BLaER1 (cell line): ENCODE data around the gene DUSP19.

Experiments
- H3K27ac ChIP-seq: shearing (Covaris generic); formaldehyde crosslinking; 2 replicates; pipeline ENCODE4 v1.8.1; 2022
- H3K27me3 ChIP-seq: shearing (Covaris generic); formaldehyde crosslinking; 2 replicates; pipeline ENCODE4 v1.8.1; 2022
- H3K36me3 ChIP-seq: shearing (Covaris generic); formaldehyde crosslinking; 2 replicates; pipeline ENCODE4 v1.8.1; 2022
- H3K4me1 ChIP-seq: shearing (Covaris generic); formaldehyde crosslinking; 2 replicates; pipeline ENCODE4 v1.8.1; 2022
- H3K4me2 ChIP-seq: shearing (Covaris generic); formaldehyde crosslinking; 2 replicates; pipeline ENCODE4 v1.8.1; 2022
- H3K4me3 ChIP-seq: shearing (Covaris generic); formaldehyde crosslinking; 2 replicates; pipeline ENCODE4 v1.8.1; 2022
- H3K9ac ChIP-seq: shearing (Covaris generic); formaldehyde crosslinking; 2 replicates; pipeline ENCODE4 v1.8.1; 2022
- H3K9me3 ChIP-seq: shearing (Covaris generic); formaldehyde crosslinking; 2 replicates; pipeline ENCODE4 v1.8.1; 2022
- H4K20me1 ChIP-seq: shearing (Covaris generic); formaldehyde crosslinking; 2 replicates; pipeline ENCODE4 v1.8.1; 2022
- Cebpa-rat ChIP-seq: shearing (Covaris generic); IDR thresholded peaks from 2 replicates; pipeline ENCODE4 v1.8.1; 2022

The DUSP19 gene

DNA sequence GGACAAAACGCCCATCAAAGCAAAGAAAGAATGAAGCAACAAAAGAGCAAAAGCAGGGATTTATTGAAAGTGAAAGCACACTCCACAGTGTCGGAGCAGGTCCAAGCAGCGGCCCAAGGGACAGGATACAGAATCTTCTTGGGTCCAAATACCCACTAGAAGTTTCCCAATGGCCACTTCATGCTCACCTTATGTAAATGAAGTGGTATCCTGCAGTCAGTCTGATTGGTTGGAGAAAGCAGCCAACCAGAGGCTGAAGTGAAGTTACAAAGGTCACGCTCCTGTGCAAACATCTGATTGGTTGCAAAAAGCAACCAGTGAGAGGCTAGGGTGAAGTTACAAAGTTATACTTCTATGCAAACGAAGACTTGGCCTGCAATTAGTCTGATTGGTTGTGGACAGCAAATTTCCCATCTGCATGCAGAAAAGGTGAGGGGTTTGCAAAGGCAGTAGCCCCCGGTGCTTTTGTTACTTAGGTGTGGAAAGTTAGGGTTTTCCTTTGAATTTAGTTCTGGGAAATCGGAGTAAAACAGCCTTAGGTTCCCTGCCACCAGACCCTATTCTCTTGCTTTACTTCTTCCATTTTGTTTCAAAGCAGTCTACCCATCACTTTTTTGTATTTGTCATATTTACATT, 12.9 kb downstream of the DUSP19 start:
- Histone ChIP-seq H4K20me1 (no peaks in the 10 kb centered on the region), H3K4me2 (no peak overlapping the region), H3K27me3 (no peaks in the 10 kb centered on the region), H3K9me3 (no peaks in the 10 kb centered on the region), H3K4me3 (no peak overlapping the region), H3K27ac (no peak overlapping the region), H3K9ac (no peak overlapping the region), H3K4me1 (peaks cover 12% of the 10 kb centered on the region), H3K36me3 (no peaks in the 10 kb centered on the region)
- no peak for TF ChIP-seq Cebpa-rat

DNA sequence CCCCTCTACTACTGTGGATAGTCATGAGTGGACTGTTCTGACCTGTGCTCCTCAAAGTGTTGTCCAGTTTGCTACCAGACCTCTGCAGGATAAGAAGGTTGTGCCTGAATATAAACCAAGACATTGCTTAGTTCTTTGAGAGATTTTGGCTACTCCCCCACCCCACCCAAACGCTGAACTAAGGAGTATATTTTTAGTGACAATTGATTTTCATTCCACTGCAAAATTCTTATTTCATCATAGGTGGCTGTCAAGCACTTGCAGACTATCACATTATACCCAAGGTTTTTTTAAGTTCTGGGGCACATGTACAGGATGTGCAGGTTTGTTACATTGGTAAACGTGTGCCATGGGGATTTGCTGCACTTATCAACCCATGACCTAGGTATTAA, 13.4 kb downstream of the DUSP19 start:
- H3K9ac ChIP-seq: no peak overlapping the region
- H3K4me3 ChIP-seq: no peak overlapping the region
- H4K20me1 ChIP-seq: no peaks in the 10 kb centered on the region
- H3K27ac ChIP-seq: no peak overlapping the region
- H3K4me2 ChIP-seq: no peak overlapping the region
- H3K27me3 ChIP-seq: no peaks in the 10 kb centered on the region
- TF ChIP-seq Cebpa-rat: no peak
- no peaks in the 10 kb centered on the region for H3K36me3 ChIP-seq
- peaks cover 12% of the 10 kb centered on the region for H3K4me1 ChIP-seq
- no peaks in the 10 kb centered on the region for H3K9me3 ChIP-seq

DNA sequence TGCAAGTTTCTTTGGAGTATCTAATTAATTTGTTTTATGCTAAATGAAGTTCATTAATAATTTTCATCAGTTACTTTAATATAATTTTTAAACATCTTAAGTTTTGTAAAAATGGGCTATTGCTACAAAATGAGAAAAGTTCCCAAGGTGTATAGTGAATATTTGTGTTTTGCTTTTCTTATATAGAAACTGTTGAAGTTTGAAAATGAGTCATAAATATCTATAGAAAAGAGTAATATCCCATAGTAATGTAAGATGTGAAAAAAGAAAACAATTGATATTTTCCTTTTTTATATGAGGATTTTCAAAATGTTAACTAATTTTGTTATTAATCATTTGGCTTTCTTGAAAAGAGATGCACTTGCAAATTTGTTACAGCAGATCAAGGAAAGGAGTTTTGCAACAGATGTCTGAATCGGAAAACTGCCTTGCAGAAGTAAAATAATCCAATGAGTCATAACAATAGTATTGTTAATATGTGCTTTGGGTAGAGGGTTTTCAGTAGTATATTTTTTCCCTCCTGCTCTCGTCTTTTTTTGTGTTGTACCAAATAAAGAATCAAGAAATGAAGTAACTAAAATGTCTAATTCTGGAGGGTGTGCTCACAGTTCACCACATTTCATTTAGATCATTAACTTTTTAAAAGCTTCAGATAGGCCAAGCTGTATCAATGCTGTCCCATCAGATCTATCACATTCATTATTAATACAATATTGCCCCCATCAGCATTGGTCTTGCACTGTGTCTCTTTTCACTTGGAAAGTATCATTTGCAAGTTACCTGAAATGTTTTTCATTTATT, 15.5 kb downstream of the DUSP19 start:
- H3K4me3 ChIP-seq: no peak overlapping the region
- no peak for TF ChIP-seq Cebpa-rat
- H3K4me2 ChIP-seq: no peak overlapping the region
- no peaks in the 10 kb centered on the region for H4K20me1 ChIP-seq
- H3K36me3 ChIP-seq: no peaks in the 10 kb centered on the region
- peaks cover 7% of the 10 kb centered on the region for H3K4me1 ChIP-seq
- H3K9me3 ChIP-seq: no peaks in the 10 kb centered on the region
- H3K27me3 ChIP-seq: no peaks in the 10 kb centered on the region
- no peak overlapping the region for H3K27ac ChIP-seq
- no peak overlapping the region for H3K9ac ChIP-seq

DNA sequence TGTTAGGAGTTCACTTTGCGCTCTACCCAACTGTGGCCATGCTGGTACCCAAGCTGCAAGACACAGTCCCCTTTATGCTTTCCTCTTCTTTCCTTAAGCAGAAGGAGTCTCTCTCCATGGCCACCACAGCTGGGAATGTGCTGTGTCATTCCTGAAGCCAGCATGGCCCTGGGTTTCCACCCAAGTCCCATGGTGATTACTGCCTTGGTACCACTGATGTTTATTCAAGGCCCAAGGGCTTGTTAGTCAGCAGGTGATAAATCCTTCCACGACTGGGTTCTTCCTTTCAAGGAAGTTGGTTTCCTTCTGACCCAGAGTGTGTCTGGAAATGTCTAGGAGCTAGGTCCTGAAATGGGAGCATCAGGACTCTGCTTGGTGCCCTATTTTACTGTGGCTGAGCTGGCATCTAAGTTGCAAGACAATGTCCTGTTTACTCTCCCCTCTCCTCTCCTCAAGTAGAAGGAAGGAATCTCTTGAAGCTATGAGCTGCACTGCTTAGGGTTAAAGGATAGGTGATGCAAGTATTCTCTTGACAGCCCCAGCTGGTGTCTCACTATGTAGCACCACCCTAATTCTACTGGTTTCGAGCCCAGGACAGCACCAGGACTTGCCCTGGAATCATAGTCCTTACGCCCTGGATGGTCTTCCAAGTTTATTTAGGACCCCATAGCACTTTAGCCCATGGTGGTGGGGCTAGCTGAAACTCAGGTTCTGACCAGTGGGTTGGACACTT, 27.0 kb downstream of the DUSP19 start:
- Histone ChIP-seq H3K27ac (no peak overlapping the region), H3K9me3 (no peaks in the 10 kb centered on the region), H3K4me2 (no peak overlapping the region), H3K4me3 (no peak overlapping the region), H3K4me1 (no peaks in the 10 kb centered on the region), H3K27me3 (no peaks in the 10 kb centered on the region), H4K20me1 (no peaks in the 10 kb centered on the region), H3K9ac (no peak overlapping the region), H3K36me3 (no peaks in the 10 kb centered on the region)
- no peak for TF ChIP-seq Cebpa-rat

DNA sequence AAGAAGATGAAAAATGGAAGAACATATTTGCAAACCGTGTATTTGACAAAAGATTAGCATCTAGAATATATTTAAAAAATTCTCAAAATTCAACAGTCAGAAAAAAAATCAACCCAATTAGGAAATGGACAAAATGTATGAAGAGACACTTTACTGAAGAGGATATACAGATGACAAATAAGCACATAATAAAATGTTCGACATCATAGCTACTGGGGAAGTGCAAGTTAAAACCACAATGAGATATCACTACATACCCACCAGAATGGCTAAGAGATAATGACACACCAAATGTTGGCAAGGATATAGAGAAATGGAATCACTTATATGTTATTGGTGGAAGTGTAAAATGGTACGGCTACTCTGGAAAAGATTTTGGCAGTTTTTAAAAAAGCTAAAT, 34.0 kb downstream of the DUSP19 start:
- no peak for TF ChIP-seq Cebpa-rat
- H3K4me1 ChIP-seq: no peaks in the 10 kb centered on the region
- no peaks in the 10 kb centered on the region for H3K9me3 ChIP-seq
- no peaks in the 10 kb centered on the region for H4K20me1 ChIP-seq
- no peak overlapping the region for H3K27ac ChIP-seq
- H3K4me3 ChIP-seq: no peak overlapping the region
- H3K4me2 ChIP-seq: no peak overlapping the region
- H3K36me3 ChIP-seq: no peaks in the 10 kb centered on the region
- H3K27me3 ChIP-seq: no peaks in the 10 kb centered on the region
- no peak overlapping the region for H3K9ac ChIP-seq

DNA sequence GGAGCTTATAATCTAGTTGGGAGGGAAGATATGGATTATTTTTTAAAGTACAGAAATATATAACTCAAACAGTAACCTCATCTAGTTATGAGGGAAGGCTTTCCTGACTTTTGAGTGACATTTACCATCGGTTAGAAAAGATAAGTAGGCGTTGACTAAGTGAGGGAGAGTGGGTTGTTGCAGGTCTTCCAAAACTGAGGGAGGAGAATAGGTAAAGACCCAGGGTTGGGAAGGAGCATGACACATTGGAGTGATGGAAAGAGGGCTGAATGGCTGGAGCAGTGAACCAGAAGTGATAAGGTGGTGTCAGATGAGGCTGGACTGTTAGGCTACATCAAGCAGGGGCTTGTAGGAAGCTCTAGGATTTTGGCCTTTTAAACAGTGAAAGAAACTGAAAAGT, 35.1 kb downstream of the DUSP19 start:
- Histone ChIP-seq H3K4me3 (no peak overlapping the region), H3K9me3 (no peaks in the 10 kb centered on the region), H3K4me1 (no peaks in the 10 kb centered on the region), H3K36me3 (no peaks in the 10 kb centered on the region), H3K4me2 (no peak overlapping the region), H4K20me1 (no peaks in the 10 kb centered on the region), H3K9ac (no peak overlapping the region), H3K27ac (no peak overlapping the region), H3K27me3 (no peaks in the 10 kb centered on the region)
- no peak for TF ChIP-seq Cebpa-rat

DNA sequence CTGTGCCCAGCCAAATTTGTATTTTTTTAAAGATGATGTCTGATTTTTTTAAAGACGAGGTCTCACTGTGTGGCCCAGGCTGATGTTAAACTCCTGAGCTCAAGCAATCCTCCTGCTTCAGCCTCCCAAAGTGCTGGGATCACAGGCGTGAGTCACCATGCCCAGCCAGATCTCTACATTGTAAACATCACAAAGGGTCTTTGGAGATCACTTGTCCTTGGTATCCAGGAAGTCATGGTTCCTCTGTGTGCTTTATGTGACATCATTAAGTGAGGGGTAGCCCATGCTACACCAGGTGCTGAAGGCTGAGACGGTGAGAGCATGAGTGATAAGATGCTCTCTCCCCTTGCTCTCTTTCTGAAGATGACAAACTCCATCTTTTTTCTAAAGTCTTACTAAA, 38.7 kb downstream of the DUSP19 start:
- Histone ChIP-seq H3K4me1 (no peaks in the 10 kb centered on the region), H3K4me2 (no peak overlapping the region), H3K9ac (no peak overlapping the region), H4K20me1 (no peaks in the 10 kb centered on the region), H3K4me3 (no peak overlapping the region), H3K27ac (no peak overlapping the region), H3K27me3 (no peaks in the 10 kb centered on the region), H3K9me3 (no peaks in the 10 kb centered on the region), H3K36me3 (no peaks in the 10 kb centered on the region)
- no peak for TF ChIP-seq Cebpa-rat

DNA sequence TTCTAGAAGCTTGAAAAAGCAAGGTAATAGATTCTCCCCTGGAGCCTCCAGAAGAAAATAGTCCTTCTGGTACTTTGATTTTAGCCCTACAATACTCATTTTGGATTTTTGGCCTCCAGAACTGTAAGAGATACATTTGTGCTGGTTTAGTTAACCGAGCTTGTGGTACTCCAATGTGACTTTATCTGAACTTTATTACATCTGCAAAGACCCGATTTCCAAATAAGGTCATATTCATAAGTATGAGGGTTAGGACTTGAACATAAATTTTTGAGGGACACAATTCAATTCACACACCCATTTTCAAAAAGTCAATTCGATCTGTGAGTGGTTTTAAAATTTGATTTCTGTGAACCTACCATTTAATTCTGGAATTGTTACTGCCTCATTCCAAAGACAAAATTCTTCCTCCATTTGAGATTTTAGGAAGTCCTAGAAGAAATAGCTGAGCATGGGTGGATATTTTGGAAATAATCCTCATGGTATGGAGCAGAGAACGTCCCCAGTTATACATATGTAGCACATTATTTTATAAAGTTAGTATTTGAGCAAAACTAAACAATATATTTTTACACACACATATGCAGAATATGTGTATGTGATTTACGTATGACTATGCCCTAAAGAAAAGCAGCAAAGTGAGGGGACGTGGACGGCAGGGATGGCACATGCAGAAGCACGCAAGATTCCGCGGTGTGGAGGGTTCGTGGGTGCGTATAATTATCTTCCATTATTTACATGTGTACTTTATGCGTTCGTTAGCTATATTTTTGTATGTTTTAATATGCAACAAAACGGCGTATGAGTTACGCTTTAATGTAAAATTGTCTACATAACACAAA, 44.8 kb downstream of the DUSP19 start:
- H3K4me3 ChIP-seq: peak overlapping the region; percentile 95
- peak overlapping the region; percentile 95 for H3K9ac ChIP-seq
- peaks cover 3% of the 10 kb centered on the region; the same call in 1 of the 2 replicates for H3K36me3 ChIP-seq
- no peaks in the 10 kb centered on the region for H3K27me3 ChIP-seq
- TF ChIP-seq Cebpa-rat: no peak
- peaks cover 6% of the 10 kb centered on the region; the same call in 1 of the 2 replicates for H4K20me1 ChIP-seq
- peaks cover 15% of the 10 kb centered on the region for H3K4me1 ChIP-seq
- peak overlapping the region; percentile 93; the same call in 1 of the 2 replicates for H3K27ac ChIP-seq
- H3K9me3 ChIP-seq: no peaks in the 10 kb centered on the region
- H3K4me2 ChIP-seq: peak overlapping the region; percentile 84

DNA sequence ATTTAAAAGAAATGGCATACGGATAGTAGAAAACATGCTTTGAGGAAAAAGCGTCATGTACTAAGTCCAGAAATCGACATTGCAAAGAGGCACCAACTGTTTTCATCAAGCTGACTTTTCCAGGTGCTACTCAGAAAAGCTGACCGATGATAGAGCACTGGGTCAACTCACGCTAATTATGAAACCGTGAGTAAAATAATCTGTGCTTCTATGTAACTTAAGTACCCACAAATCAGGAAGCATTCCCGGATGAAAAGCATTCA, 45.3 kb downstream of the DUSP19 start:
- no peak for TF ChIP-seq Cebpa-rat
- Histone ChIP-seq H3K4me1 (peaks cover 15% of the 10 kb centered on the region), H3K9ac (peak overlapping the region; percentile 95), H3K27ac (peak overlapping the region; percentile 93), H3K4me2 (peak overlapping the region; percentile 84), H3K9me3 (no peaks in the 10 kb centered on the region), H4K20me1 (peaks cover 11% of the 10 kb centered on the region; the same call in 1 of the 2 replicates), H3K36me3 (peaks cover 9% of the 10 kb centered on the region), H3K27me3 (no peaks in the 10 kb centered on the region), H3K4me3 (peak overlapping the region; percentile 95)
